Panc1 (cell line): Measurements from ENCODE around the gene CNTN4. TPM values are rescaled to one million over a fixed set of nuclear protein-coding genes. Genes with fewer than 3 reads are reported as not detected.

Experiments used
- ATAC-seq: fragments of 200-7000 bp; cut with Tn5 transposase; 2 replicates; pipeline ENCODE4 v1.9.1; 2020; ENCODE audit warnings: mild to moderate bottlenecking, moderate library complexity
- BruUV-seq: library from RNA; stranded (reverse); fragments of 400-500 nt; replicated peaks from 2 replicates; lab custom pipeline; 2021; lab: Mats Ljungman, UMichigan
- CTCF ChIA-PET: fragments of 300-600 bp; sonication (Branson Sonifier 250); formaldehyde crosslinking; loops from one replicate; lab custom pipeline; 2022; ENCODE audit warnings: antibody characterized with exemption; lab: Charles Lee
- POLR2A ChIA-PET: fragments of 300-600 bp; sonication (Branson Sonifier 250); formaldehyde crosslinking; loops from one replicate; lab custom pipeline; 2022; ENCODE audit warnings: antibody characterized with exemption; lab: Charles Lee
- DNase-seq: peaks from one replicate; pipeline ENCODE4 v3.0.0-alpha.2; 2010; ENCODE audit warnings: low read depth, low spot score
- H3K27ac ChIP-seq: 2 replicates; pipeline ENCODE4 v1.5.1; 2011; ENCODE audit warnings: mild to moderate bottlenecking, low read length, inconsistent platforms
- H3K27me3 ChIP-seq: fragments of 200-500 bp; sonication (Bioruptor generic); 2 replicates; pipeline ENCODE4 v1.6.0; 2014; ENCODE audit warnings: low read length, inconsistent platforms; ENCODE audit not compliant: control insufficient read depth, insufficient read depth
- H3K36me3 ChIP-seq: fragments of 200-500 bp; sonication (Bioruptor generic); 2 replicates; pipeline ENCODE4 v1.5.1; 2014; ENCODE audit warnings: inconsistent platforms, mild to moderate bottlenecking, low read length, moderate library complexity; ENCODE audit not compliant: control insufficient read depth, insufficient read depth
- H3K4me1 ChIP-seq: 2 replicates; pipeline ENCODE4 v1.5.1; 2011; ENCODE audit warnings: inconsistent platforms, mild to moderate bottlenecking, low read length, moderate library complexity; ENCODE audit not compliant: control insufficient read depth, insufficient read depth
- H3K4me3 ChIP-seq, 2 experiments: 2 replicates each; pipeline ENCODE4 v1.5.1; 2011 to 2012; ENCODE audit warnings: low read depth in 2 of 2, low read length in 2 of 2, mild to moderate bottlenecking in 2 of 2, inconsistent platforms in 1 of 2, moderate library complexity in 1 of 2
- H3K9me3 ChIP-seq: fragments of 200-500 bp; sonication (Bioruptor generic); 2 replicates; pipeline ENCODE4 v1.5.1; 2014; ENCODE audit warnings: low read depth, mild to moderate bottlenecking, inconsistent platforms, low read length, moderate library complexity; ENCODE audit not compliant: control insufficient read depth, insufficient read depth
- POLR2AphosphoS5 ChIP-seq: IDR thresholded peaks from 2 replicates; pipeline ENCODE4 v1.6.1; 2012; ENCODE audit warnings: mild to moderate bottlenecking, low read depth, low read length, moderate library complexity
- SIN3A ChIP-seq: IDR thresholded peaks from 2 replicates; pipeline ENCODE4 v1.6.1; 2012; ENCODE audit warnings: low read depth, mild to moderate bottlenecking, low read length, moderate library complexity, borderline replicate concordance; ENCODE audit not compliant: insufficient read depth
- TCF7L2 ChIP-seq: IDR thresholded peaks from 2 replicates; pipeline ENCODE4 v1.6.1; 2011; ENCODE audit warnings: mild to moderate bottlenecking, low read depth, low read length, inconsistent platforms
- in situ Hi-C: cut with HindIII; loops from 2 replicates; pipeline ENCODE4 v1.10.0; 2016; ENCODE audit warnings: low sequenced_read_pairs, low pct_unique_long_range_greater_than_20kb
- intact Hi-C: fragments of 100-400 bp; cut with micrococcal nuclease; formaldehyde crosslinking; loops from one replicate; pipeline ENCODE4 v1.10.0; 2022; ENCODE audit not compliant: unreplicated experiment
- total RNA-seq: library from RNA; stranded (reverse); gene quantifications from one replicate; pipeline ENCODE4 v1.2.1, GENCODE V29; 2021; ENCODE audit not compliant: unreplicated experiment
- TF ChIP-seq, protein P1 (sequence below), 2 experiments: IDR thresholded peaks; 2 replicates each; pipeline ENCODE4 v1.6.1; 2011 to 2012; ENCODE audit warnings: low read depth in 2 of 2, control low read depth in 1 of 2, low read length in 1 of 2, mild to moderate bottlenecking in 1 of 2, moderate library complexity in 1 of 2; ENCODE audit not compliant: insufficient read depth in 1 of 2
- TF ChIP-seq, protein P2 (sequence below): fragments of 450-650 bp; IDR thresholded peaks from 2 replicates; pipeline ENCODE4 v1.5.1; 2017; ENCODE audit warnings: mild to moderate bottlenecking

CNTN4 gene
- total RNA-seq, 1 experiment from 2014 or later, result not detected

DNA sequence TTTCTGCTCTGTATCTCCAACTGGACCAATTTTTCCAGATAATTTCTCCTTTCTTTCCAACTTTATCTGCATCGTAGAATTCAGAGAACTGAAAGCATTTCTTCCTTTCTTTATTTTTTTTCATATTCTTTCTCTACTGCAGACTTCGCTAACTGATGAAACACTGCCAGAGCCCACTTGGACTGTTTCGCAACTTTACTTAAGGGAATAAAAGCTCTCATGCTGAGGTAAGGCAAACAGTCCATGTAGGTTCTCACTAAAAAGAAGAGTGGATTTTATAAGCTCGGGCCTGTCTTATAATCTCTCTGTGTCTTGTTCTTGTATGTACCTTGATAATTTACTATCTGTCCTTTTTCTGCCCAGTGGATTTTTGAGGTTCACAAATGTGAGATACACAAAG is 163.5 kb downstream of the CNTN4 start:
- POLR2A ChIA-PET, result no interaction called here

DNA sequence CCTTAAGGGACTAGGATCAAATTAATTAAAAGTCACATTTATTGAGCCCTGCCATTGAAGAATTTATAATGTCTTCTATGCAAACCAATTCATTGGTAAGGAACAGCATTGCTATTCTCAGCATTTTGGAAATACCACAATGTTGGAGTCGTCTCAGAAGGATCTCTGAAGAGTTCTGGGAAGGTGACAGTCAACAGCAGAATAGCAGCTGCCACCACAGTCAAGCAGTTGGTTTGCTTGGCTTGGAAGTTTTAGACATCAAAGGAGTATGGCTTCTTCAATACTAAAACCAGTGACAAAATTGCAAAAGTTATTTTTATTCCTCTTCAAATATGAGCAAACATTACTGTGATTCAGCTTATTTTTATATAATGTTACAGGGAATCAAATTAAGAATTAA is 167.9 kb downstream of the CNTN4 start:
- in situ Hi-C loops (no loop called here), intact Hi-C loops (no loop called here)
- ATAC-seq (no peak), DNase-seq (no peak)
- no peaks in the 10 kb centered on the region for H3K36me3 ChIP-seq
- no TSS peak for BruUV-seq
- no peaks in the 10 kb centered on the region for H3K27me3 ChIP-seq
- no peak overlapping the region for H3K4me3 ChIP-seq
- ChIA-PET CTCF (no interaction called here), POLR2A (no interaction called here)
- no peak for TF ChIP-seq TCF7L2
- no peak for TF ChIP-seq SIN3A
- TF ChIP-seq POLR2AphosphoS5, result no peak
- TF ChIP-seq, protein P1, sequence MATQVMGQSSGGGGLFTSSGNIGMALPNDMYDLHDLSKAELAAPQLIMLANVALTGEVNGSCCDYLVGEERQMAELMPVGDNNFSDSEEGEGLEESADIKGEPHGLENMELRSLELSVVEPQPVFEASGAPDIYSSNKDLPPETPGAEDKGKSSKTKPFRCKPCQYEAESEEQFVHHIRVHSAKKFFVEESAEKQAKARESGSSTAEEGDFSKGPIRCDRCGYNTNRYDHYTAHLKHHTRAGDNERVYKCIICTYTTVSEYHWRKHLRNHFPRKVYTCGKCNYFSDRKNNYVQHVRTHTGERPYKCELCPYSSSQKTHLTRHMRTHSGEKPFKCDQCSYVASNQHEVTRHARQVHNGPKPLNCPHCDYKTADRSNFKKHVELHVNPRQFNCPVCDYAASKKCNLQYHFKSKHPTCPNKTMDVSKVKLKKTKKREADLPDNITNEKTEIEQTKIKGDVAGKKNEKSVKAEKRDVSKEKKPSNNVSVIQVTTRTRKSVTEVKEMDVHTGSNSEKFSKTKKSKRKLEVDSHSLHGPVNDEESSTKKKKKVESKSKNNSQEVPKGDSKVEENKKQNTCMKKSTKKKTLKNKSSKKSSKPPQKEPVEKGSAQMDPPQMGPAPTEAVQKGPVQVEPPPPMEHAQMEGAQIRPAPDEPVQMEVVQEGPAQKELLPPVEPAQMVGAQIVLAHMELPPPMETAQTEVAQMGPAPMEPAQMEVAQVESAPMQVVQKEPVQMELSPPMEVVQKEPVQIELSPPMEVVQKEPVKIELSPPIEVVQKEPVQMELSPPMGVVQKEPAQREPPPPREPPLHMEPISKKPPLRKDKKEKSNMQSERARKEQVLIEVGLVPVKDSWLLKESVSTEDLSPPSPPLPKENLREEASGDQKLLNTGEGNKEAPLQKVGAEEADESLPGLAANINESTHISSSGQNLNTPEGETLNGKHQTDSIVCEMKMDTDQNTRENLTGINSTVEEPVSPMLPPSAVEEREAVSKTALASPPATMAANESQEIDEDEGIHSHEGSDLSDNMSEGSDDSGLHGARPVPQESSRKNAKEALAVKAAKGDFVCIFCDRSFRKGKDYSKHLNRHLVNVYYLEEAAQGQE (IDR thresholded peaks at IDR 0.05; ENCODE audit: insufficient read depth in 1 of 2, low read depth in 2 of 2, low read length in 1 of 2), result no peak
- TF ChIP-seq, protein P2, sequence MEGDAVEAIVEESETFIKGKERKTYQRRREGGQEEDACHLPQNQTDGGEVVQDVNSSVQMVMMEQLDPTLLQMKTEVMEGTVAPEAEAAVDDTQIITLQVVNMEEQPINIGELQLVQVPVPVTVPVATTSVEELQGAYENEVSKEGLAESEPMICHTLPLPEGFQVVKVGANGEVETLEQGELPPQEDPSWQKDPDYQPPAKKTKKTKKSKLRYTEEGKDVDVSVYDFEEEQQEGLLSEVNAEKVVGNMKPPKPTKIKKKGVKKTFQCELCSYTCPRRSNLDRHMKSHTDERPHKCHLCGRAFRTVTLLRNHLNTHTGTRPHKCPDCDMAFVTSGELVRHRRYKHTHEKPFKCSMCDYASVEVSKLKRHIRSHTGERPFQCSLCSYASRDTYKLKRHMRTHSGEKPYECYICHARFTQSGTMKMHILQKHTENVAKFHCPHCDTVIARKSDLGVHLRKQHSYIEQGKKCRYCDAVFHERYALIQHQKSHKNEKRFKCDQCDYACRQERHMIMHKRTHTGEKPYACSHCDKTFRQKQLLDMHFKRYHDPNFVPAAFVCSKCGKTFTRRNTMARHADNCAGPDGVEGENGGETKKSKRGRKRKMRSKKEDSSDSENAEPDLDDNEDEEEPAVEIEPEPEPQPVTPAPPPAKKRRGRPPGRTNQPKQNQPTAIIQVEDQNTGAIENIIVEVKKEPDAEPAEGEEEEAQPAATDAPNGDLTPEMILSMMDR, result no peak
- no peak overlapping the region for H3K27ac ChIP-seq
- no peaks in the 10 kb centered on the region for H3K4me1 ChIP-seq
- H3K9me3 ChIP-seq, result no peaks in the 10 kb centered on the region

More for the DNA sequence above, 163.5 kb downstream of the CNTN4 start:
- H3K27me3 ChIP-seq, result no peaks in the 10 kb centered on the region
- ATAC-seq, result no peak
- in situ Hi-C loops (no loop called here), intact Hi-C loops (no loop called here)
- TF ChIP-seq, protein P2, result no peak
- H3K9me3 ChIP-seq, result no peaks in the 10 kb centered on the region
- BruUV-seq, result no TSS peak
- no peaks in the 10 kb centered on the region for H3K36me3 ChIP-seq
- CTCF ChIA-PET, result no interaction called here
- H3K27ac ChIP-seq, result no peak overlapping the region
- no peak for DNase-seq
- no peak overlapping the region for H3K4me3 ChIP-seq
- H3K4me1 ChIP-seq, result no peaks in the 10 kb centered on the region

DNA sequence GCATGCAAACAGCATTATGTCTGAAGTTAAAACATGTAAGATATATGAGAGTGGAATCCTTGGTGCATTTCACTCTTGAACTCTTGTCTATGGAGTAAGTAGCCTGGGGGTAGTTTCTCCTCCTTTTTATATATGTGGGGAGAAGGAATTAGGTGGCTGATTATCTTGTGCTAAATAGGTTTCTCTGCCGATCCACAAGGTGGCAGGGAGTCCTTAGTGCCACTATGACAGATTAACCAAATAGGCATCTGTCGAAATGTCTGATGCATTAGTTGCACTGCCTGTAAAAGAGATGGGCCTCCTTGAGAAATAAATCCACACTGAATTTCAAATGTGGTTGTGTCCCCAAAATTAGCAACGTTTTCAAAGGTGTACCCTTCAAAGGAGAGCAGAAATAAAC is 170.1 kb downstream of the CNTN4 start:
- Histone ChIP-seq H3K9me3 (no peaks in the 10 kb centered on the region), H3K27ac (no peak overlapping the region), H3K4me1 (no peaks in the 10 kb centered on the region), H3K27me3 (no peaks in the 10 kb centered on the region), H3K36me3 (no peaks in the 10 kb centered on the region), H3K4me3 (no peak overlapping the region)
- no TSS peak for BruUV-seq
- ATAC-seq (no peak), DNase-seq (no peak)
- in situ Hi-C loops, result no loop called here
- TF ChIP-seq, protein P2, result peak; percentile 7; the same call in 1 of the 2 replicates
- TF ChIP-seq, protein P1 (IDR thresholded peaks at IDR 0.05; ENCODE audit: insufficient read depth in 1 of 2, low read depth in 2 of 2, low read length in 1 of 2), result no peak
- POLR2A ChIA-PET, result no interaction called here
- intact Hi-C loops, result no loop called here
- CTCF ChIA-PET, result no interaction called here
